Measurements from ENCODE around the gene NPHP4. TPM values are rescaled to one million over a fixed set of nuclear protein-coding genes. Genes with fewer than 3 reads are reported as not detected.
"Not testable (repeated sequence)": the region's sequence is repeated elsewhere in the genome, so short reads cannot be mapped to it uniquely, and the experiment has no call there.

Gene NPHP4
- total RNA-seq, 4 donors from 2014 or later, result 6.7 to 19.9 (median 10.5) TPM

DNA sequence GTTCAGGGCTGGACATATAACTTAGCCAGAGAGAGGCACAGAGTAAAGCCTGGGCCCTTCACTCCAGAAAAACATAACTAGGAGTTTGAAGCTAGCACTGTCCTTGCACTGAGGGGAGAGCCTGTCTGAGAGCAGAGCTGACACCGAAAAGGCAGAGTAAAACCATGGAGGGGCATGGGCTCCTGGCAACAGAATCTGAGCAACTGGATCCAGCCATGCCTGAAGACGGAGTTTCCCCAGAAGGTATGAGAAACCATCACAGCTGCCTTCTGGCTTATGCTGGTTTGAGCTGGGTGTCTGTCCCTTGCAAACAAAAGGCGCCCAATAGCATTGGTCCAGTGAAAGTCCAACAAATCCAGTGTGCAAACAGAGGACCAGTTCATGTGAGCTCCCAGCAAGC is 137.5 kb downstream of the NPHP4 start:
- intact Hi-C loops (cut with DNase I; ENCODE audit: low total_unique reads), result no loop called here
- no peaks in the 10 kb centered on the region for H3K27me3 ChIP-seq
- 92% methylated on average over 3 of the region's 3 CpGs; no CpG with 5 or more reads in 1 of the 2 donors for WGBS, 2 donors (ENCODE audit: low coverage in 1 of 2)
- no peak overlapping the region for H3K27ac ChIP-seq
- in situ Hi-C loops (cut with MboI; ENCODE audit: low pct_ligation_motif_present in 1 of 4, low pct_unique_long_range_greater_than_20kb in 1 of 4, low sequenced_read_pairs in 3 of 4), result no loop called here
- no peaks in the 10 kb centered on the region for H3K36me3 ChIP-seq
- TF ChIP-seq EP300 (IDR thresholded peaks at IDR 0.05; ENCODE audit: low read depth) (no peak), POLR2AphosphoS5 (IDR thresholded peaks at IDR 0.05) (no peak), POLR2A (IDR thresholded peaks at IDR 0.05) (no peak)
- H3K4me3 ChIP-seq, result no peak overlapping the region
- no peaks in the 10 kb centered on the region for H3K9me3 ChIP-seq
- no peaks in the 10 kb centered on the region for H3K4me1 ChIP-seq
- DNase-seq, result no peak

DNA sequence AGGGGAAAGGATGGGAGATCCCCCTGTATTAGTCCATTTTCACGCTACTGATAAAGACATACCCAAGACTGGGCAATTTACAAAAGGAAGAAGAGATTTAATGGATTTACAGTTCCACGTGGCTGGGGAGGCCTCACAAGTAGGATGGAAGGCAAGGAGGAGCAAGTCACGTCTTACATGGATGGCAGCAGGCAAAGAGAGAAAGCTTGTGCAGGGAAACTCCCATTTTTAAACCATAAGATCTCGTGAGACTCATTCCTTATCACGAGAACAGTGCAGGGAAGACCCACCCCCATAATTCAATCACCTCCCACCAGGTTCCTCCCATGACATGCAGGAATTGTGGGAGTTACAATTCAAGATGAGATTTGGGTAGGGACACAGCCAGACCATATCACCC is 138.4 kb downstream of the NPHP4 start:
- H3K36me3 ChIP-seq; H3K9me3 ChIP-seq; in situ Hi-C loops (cut with MboI; ENCODE audit: low pct_ligation_motif_present in 1 of 4, low pct_unique_long_range_greater_than_20kb in 1 of 4, low sequenced_read_pairs in 3 of 4); H3K4me3 ChIP-seq; intact Hi-C loops (cut with DNase I; ENCODE audit: low total_unique reads); H3K27ac ChIP-seq; H3K27me3 ChIP-seq; DNase-seq; H3K4me1 ChIP-seq: not testable (repeated sequence)
- WGBS, 2 donors (ENCODE audit: low coverage in 1 of 2), result 55 to 66% methylated on average over 5 of the region's 5 CpGs

DNA sequence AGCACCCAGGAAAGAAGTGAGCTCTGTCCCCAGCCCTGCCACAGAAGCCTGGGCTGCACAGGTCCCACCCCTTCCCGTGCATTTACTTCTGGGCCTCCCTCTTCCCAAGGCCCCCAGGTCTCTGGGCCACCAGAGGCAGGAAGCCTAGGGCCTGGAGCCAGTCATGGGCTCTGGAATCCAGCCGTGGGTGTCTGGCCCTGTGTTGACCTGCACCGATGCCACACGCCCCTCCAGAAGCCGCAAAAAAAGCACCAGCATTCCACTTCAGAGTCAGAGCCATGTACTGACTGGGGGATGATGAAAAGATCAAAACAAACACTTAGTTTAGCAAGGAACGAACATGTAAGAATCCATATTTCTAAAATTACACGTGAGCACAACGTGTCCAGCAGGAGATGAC is 141.7 kb downstream of the NPHP4 start:
- in situ Hi-C loops (cut with MboI; ENCODE audit: low pct_ligation_motif_present in 1 of 4, low pct_unique_long_range_greater_than_20kb in 1 of 4, low sequenced_read_pairs in 3 of 4) (no loop called here), intact Hi-C loops (cut with DNase I; ENCODE audit: low total_unique reads) (no loop called here)
- Histone ChIP-seq H3K27ac (no peak overlapping the region), H3K4me1 (no peaks in the 10 kb centered on the region), H3K27me3 (peaks cover 8% of the 10 kb centered on the region), H3K9me3 (no peaks in the 10 kb centered on the region), H3K36me3 (no peaks in the 10 kb centered on the region), H3K4me3 (no peak overlapping the region)
- WGBS, 2 donors (ENCODE audit: low coverage in 1 of 2), result 58% methylated on average over 8 of the region's 8 CpGs; no CpG with 5 or more reads in 1 of the 2 donors
- no peak for TF ChIP-seq POLR2A (IDR thresholded peaks at IDR 0.05)
- TF ChIP-seq, protein P1, sequence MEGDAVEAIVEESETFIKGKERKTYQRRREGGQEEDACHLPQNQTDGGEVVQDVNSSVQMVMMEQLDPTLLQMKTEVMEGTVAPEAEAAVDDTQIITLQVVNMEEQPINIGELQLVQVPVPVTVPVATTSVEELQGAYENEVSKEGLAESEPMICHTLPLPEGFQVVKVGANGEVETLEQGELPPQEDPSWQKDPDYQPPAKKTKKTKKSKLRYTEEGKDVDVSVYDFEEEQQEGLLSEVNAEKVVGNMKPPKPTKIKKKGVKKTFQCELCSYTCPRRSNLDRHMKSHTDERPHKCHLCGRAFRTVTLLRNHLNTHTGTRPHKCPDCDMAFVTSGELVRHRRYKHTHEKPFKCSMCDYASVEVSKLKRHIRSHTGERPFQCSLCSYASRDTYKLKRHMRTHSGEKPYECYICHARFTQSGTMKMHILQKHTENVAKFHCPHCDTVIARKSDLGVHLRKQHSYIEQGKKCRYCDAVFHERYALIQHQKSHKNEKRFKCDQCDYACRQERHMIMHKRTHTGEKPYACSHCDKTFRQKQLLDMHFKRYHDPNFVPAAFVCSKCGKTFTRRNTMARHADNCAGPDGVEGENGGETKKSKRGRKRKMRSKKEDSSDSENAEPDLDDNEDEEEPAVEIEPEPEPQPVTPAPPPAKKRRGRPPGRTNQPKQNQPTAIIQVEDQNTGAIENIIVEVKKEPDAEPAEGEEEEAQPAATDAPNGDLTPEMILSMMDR (IDR thresholded peaks at IDR 0.05), result no peak
- no peak for TF ChIP-seq EP300 (IDR thresholded peaks at IDR 0.05; ENCODE audit: low read depth)
- no peak for TF ChIP-seq POLR2AphosphoS5 (IDR thresholded peaks at IDR 0.05)
- DNase-seq, result no peak

DNA sequence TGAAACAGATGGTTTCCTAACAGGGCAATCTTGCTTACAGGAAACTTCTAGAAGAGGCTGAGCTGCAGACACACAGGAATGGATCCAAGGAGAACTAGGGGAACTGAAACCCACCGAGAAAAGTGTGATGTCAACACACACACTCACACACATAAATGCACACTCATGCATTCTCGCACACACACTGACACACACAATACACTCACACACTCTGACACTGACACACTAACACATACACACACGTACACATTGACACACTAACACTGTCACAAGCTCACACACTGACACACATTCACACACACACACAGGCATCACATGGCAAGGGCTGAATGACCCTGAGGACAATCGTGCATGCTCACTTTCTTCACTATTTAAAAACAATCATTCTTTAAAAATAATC is 142.7 kb downstream of the NPHP4 start:
- WGBS, 2 donors (ENCODE audit: low coverage in 1 of 2), result 71 to 79% methylated on average over 2 to 4 of the region's 4 CpGs
- DNase-seq, result no peak
- TF ChIP-seq POLR2A (IDR thresholded peaks at IDR 0.05), result no peak
- TF ChIP-seq EP300 (IDR thresholded peaks at IDR 0.05; ENCODE audit: low read depth), result no peak
- no peak for TF ChIP-seq POLR2AphosphoS5 (IDR thresholded peaks at IDR 0.05)
- TF ChIP-seq, protein P1 (IDR thresholded peaks at IDR 0.05), result no peak
- in situ Hi-C loops (cut with MboI; ENCODE audit: low pct_ligation_motif_present in 1 of 4, low pct_unique_long_range_greater_than_20kb in 1 of 4, low sequenced_read_pairs in 3 of 4) (no loop called here), intact Hi-C loops (cut with DNase I; ENCODE audit: low total_unique reads) (no loop called here)
- Histone ChIP-seq H3K27me3 (peaks cover 8% of the 10 kb centered on the region), H3K4me1 (no peaks in the 10 kb centered on the region), H3K9me3 (no peaks in the 10 kb centered on the region), H3K27ac (no peak overlapping the region), H3K36me3 (no peaks in the 10 kb centered on the region), H3K4me3 (no peak overlapping the region)

DNA sequence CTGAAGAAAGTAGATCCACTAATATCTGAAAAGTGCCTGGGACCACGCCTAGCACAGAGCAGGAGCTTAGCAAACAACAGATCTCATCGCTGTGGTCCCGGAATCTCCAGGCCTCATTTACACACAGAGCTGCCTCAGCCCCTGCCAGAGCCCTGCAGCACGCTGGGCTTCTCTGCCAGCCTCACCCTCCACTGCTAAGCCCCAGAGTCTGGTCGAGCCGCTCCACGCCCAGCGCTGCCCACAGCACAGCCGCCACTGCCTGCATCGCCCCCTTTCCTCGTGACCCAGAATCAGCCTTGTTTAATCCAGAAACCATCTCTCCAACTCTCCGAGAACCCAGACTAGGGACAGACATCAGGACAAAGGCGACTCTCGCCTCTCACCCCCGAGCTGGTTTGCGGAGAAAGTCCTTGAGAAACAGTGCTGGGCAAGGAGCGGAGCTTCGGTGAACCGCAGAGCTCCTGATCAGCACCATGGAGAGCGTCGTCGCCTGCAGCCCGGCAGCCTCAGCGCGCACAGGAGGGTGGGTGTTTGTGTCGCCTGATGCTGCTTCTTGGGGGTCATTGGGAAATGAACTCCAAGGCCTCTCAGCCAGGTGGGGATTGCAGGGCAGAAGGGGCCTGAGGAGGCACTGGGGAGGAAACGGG is 145.1 kb downstream of the NPHP4 start:
- 41 to 80% methylated on average over 1 to 27 of the region's 27 CpGs for WGBS, 2 donors (ENCODE audit: low coverage in 1 of 2)
- DNase-seq, result no peak
- H3K27ac ChIP-seq, result no peak overlapping the region
- intact Hi-C loops (cut with DNase I; ENCODE audit: low total_unique reads) (no loop called here), in situ Hi-C loops (cut with MboI; ENCODE audit: low pct_ligation_motif_present in 1 of 4, low pct_unique_long_range_greater_than_20kb in 1 of 4, low sequenced_read_pairs in 3 of 4) (no loop called here)
- H3K4me1 ChIP-seq, result no peaks in the 10 kb centered on the region
- no peak overlapping the region for H3K4me3 ChIP-seq
- TF ChIP-seq EP300 (IDR thresholded peaks at IDR 0.05; ENCODE audit: low read depth), result no peak
- no peaks in the 10 kb centered on the region for H3K36me3 ChIP-seq
- H3K27me3 ChIP-seq, result peaks cover 8% of the 10 kb centered on the region
- no peaks in the 10 kb centered on the region for H3K9me3 ChIP-seq

Data from transverse colon (tissue), 4 donors.